B cell (primary cell): ENCODE measurements around the gene MAGEC1. TPM values are rescaled to one million over a fixed set of nuclear protein-coding genes. Genes with fewer than 3 reads are reported as not detected.

ENCODE experiments used
- ATAC-seq: fragments of 200-7000 bp; cut with Tn5 transposase; one replicate; pipeline ENCODE4 v1.10.0; 2021; ENCODE audit warnings: low read depth, mild to moderate bottlenecking, moderate number of reproducible peaks, moderate library complexity
- CTCF ChIA-PET: fragments of 350-600 bp; sonication (Branson Sonifier 250); formaldehyde crosslinking; loops from one replicate; lab custom pipeline; 2021; ENCODE audit warnings: antibody characterized with exemption, inconsistent platforms; lab: Charles Lee
- POLR2A ChIA-PET: fragments of 350-600 bp; sonication (Branson Sonifier 250); formaldehyde crosslinking; loops from one replicate; lab custom pipeline; 2021; ENCODE audit warnings: antibody characterized with exemption; lab: Charles Lee
- DNase-seq: peaks from one replicate; pipeline ENCODE4 v3.0.0; 2013
- H2AFZ ChIP-seq: 2 replicates; pipeline ENCODE4 v1.6.1; 2012; ENCODE audit warnings: mild to moderate bottlenecking, low read depth, low read length; ENCODE audit not compliant: insufficient read depth, poor library complexity, severe bottlenecking
- H3K27ac ChIP-seq, 2 donors: 1 replicate in 1 of 2; 2 replicates in 1 of 2; pipeline ENCODE4 v1.5.1; 2012 to 2013; ENCODE audit warnings: low read length in 2 of 2, mild to moderate bottlenecking in 2 of 2, moderate library complexity in 1 of 2
- H3K27me3 ChIP-seq, 4 experiments: fragments of 200-600 bp in 1 of 4; sonication (generic) in 1 of 4; replicated peaks in 1 of 4; 1 replicate in 2 of 4; 2 replicates in 2 of 4; pipeline versions ENCODE4 v1.6.1 to v1.7.0; 2013 to 2016; ENCODE audit warnings: low read length in 3 of 4, mild to moderate bottlenecking in 2 of 4, mixed read lengths in 1 of 4, moderate library complexity in 1 of 4; ENCODE audit not compliant: insufficient read depth in 4 of 4, control insufficient read depth in 3 of 4; ENCODE audit errors: control extremely low read depth in 1 of 4
- H3K36me3 ChIP-seq, 2 experiments: replicated peaks in 1 of 2; 1 replicate in 1 of 2; 2 replicates in 1 of 2; pipeline versions ENCODE4 v1.6.1 to v1.7.1; 2013; ENCODE audit warnings: low read length in 1 of 2; ENCODE audit not compliant: insufficient read depth in 2 of 2, control insufficient read depth in 1 of 2; ENCODE audit errors: control extremely low read depth in 1 of 2, extremely low read depth in 1 of 2
- H3K4me1 ChIP-seq, 2 donors: fragments of 200-600 bp in 1 of 2; sonication (generic) in 1 of 2; 1 replicate in 1 of 2; 2 replicates in 1 of 2; pipeline versions ENCODE4 v1.5.1 to v1.6.1; 2013 to 2017; ENCODE audit warnings: low read length in 2 of 2; ENCODE audit not compliant: control insufficient read depth in 2 of 2, insufficient read depth in 2 of 2
- H3K4me2 ChIP-seq: replicated peaks from 2 replicates; pipeline ENCODE3; 2012; ENCODE audit warnings: mild to moderate bottlenecking, low read depth, low read length; ENCODE audit not compliant: poor library complexity, severe bottlenecking
- H3K4me3 ChIP-seq, 5 experiments: fragments of 200-600 bp in 1 of 5; sonication (generic) in 1 of 5; 1 replicate in 3 of 5; 2 replicates in 2 of 5; pipeline versions ENCODE4 v1.5.1 to v1.7.0; 2011 to 2016; ENCODE audit warnings: low read length in 4 of 5, mild to moderate bottlenecking in 4 of 5, low read depth in 2 of 5, control low read depth in 1 of 5, moderate library complexity in 1 of 5; ENCODE audit not compliant: insufficient read depth in 1 of 5; ENCODE audit errors: control extremely low read depth in 1 of 5, extremely low read depth in 1 of 5
- H3K79me2 ChIP-seq: fragments of 200-600 bp; sonication (generic); one replicate; pipeline ENCODE4 v1.6.0; 2016; ENCODE audit warnings: low read length; ENCODE audit not compliant: control insufficient read depth, insufficient read depth
- H3K9ac ChIP-seq: fragments of 200-600 bp; sonication (generic); 2 replicates; pipeline ENCODE4 v1.6.1; 2017; ENCODE audit warnings: mild to moderate bottlenecking, low read length, moderate library complexity
- H3K9me3 ChIP-seq, 3 donors: one replicate each; pipeline versions ENCODE4 v1.6.1 to v1.7.1; 2013; ENCODE audit warnings: low read length in 2 of 3; ENCODE audit not compliant: control insufficient read depth in 2 of 3, insufficient read depth in 1 of 3; ENCODE audit errors: control extremely low read depth in 1 of 3
- H4K20me1 ChIP-seq: 2 replicates; pipeline ENCODE4 v1.6.0; 2012; ENCODE audit warnings: mild to moderate bottlenecking, low read length; ENCODE audit not compliant: insufficient read depth, control insufficient read depth, poor library complexity, severe bottlenecking
- H3K27ac Mint-ChIP-seq: one replicate; pipeline ENCODE4 v1.8.0; 2021; ENCODE audit warnings: mixed read lengths
- H3K27me3 Mint-ChIP-seq: one replicate; pipeline ENCODE4 v1.8.0; 2021; ENCODE audit warnings: mixed read lengths
- H3K4me1 Mint-ChIP-seq: one replicate; pipeline ENCODE4 v1.8.0; 2021; ENCODE audit warnings: mixed read lengths
- H3K4me3 Mint-ChIP-seq: one replicate; pipeline ENCODE4 v1.8.0; 2021; ENCODE audit warnings: mixed read lengths
- H3K9me3 Mint-ChIP-seq: one replicate; pipeline ENCODE4 v1.8.0; 2022; ENCODE audit warnings: mixed read lengths; ENCODE audit not compliant: insufficient read depth
- EZH2 ChIP-seq: IDR thresholded peaks from 2 replicates; pipeline ENCODE4 v1.6.1; 2012; ENCODE audit warnings: borderline replicate concordance, low read depth, mild to moderate bottlenecking, moderate library complexity, low read length; ENCODE audit not compliant: insufficient read depth, poor library complexity, severe bottlenecking
- WGBS: methylation state at CpG from one replicate; pipeline ENCODE4 v1.1.5; 2013; ENCODE audit warnings: missing lambda C conversion rate; ENCODE audit not compliant: insufficient coverage; 5-methylcytosine and 5-hydroxymethylcytosine counted together
- intact Hi-C: fragments of 100-400 bp; cut with micrococcal nuclease; formaldehyde crosslinking; loops from one replicate; pipeline ENCODE4 v1.10.0; 2022
- polyA plus RNA-seq: library from polyadenylated mRNA; depleted of rRNA; stranded (reverse); fragments of >200 nt; gene quantifications from 2 replicates; pipeline ENCODE4 v1.2.3, GENCODE V29; 2012
- total RNA-seq, 2 donors: library from RNA; stranded (reverse); fragments of 120-200 nt in 1 of 2; gene quantifications; 1 replicate in 1 of 2; 2 replicates in 1 of 2; pipeline versions ENCODE4 v1.2.3 to v1.2.4, GENCODE V29; 2013 to 2022
- TF ChIP-seq, protein P1 (sequence below): fragments of 200-600 bp; IDR thresholded peaks from one replicate; pipeline ENCODE4 v1.8.0; 2022; ENCODE audit warnings: antibody characterized with exemption, mild to moderate bottlenecking

MAGEC1 gene
- total and polyA plus RNA-seq, 2 donors (not counting 1 experiment from before 2014, with no cell fraction given) = not detected

GRCh38 chrX:141947350-141947749, 43.7 kb downstream of the MAGEC1 start:
- intact Hi-C loops = no loop called here
- Histone ChIP-seq H3K9ac (no peak overlapping the region), H2AFZ (no peak overlapping the region), H3K27ac (no peak overlapping the region), H3K79me2 (no peaks in the 10 kb centered on the region), H3K4me3 (no peak overlapping the region), H3K27me3 (no peaks in the 10 kb centered on the region), H3K36me3 (no peaks in the 10 kb centered on the region), H3K4me1 (no peaks in the 10 kb centered on the region), H4K20me1 (no peaks in the 10 kb centered on the region), H3K4me2 (no peak overlapping the region), H3K9me3 (peaks cover 0 to 5% (median 0%) of the 10 kb centered on the region in 3 donors)
- ATAC-seq (no peak), DNase-seq (no peak)
- Mint-ChIP-seq H3K27me3 (no peaks in the 10 kb centered on the region), H3K9me3 (no peaks in the 10 kb centered on the region), H3K4me1 (no peaks in the 10 kb centered on the region), H3K4me3 (no peak overlapping the region), H3K27ac (no peak overlapping the region)
- POLR2A ChIA-PET = no interaction called here
- CTCF ChIA-PET = no interaction called here
- no CpG with 5 or more reads among the region's 3 CpGs for WGBS
- TF ChIP-seq, protein P1, sequence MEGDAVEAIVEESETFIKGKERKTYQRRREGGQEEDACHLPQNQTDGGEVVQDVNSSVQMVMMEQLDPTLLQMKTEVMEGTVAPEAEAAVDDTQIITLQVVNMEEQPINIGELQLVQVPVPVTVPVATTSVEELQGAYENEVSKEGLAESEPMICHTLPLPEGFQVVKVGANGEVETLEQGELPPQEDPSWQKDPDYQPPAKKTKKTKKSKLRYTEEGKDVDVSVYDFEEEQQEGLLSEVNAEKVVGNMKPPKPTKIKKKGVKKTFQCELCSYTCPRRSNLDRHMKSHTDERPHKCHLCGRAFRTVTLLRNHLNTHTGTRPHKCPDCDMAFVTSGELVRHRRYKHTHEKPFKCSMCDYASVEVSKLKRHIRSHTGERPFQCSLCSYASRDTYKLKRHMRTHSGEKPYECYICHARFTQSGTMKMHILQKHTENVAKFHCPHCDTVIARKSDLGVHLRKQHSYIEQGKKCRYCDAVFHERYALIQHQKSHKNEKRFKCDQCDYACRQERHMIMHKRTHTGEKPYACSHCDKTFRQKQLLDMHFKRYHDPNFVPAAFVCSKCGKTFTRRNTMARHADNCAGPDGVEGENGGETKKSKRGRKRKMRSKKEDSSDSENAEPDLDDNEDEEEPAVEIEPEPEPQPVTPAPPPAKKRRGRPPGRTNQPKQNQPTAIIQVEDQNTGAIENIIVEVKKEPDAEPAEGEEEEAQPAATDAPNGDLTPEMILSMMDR = no peak
- TF ChIP-seq EZH2 = no peak

DNA sequence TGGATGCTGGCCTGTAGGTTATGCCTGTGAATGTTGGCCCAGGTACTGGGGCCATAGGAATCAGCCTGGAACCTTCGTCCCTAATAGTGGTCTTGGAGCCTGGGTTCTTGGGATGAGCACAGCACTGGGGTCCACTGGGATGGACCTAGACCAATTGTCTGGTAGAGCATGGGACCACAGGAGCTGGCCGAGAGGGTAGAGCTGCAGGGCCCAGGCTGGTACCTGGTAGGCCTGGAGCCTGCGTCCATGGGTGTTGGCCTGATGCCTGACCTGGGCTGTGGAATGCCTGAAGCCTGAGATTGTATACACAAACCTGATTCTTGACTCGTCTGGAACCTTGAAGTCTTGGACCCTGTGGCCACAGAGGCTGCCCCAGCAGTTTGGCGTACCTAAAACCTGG, 48.9 kb downstream of the MAGEC1 start:
- H3K9ac ChIP-seq = no peak overlapping the region
- H3K27ac Mint-ChIP-seq = no peak overlapping the region
- H3K27me3 Mint-ChIP-seq = no peaks in the 10 kb centered on the region
- no peaks in the 10 kb centered on the region for H3K27me3 ChIP-seq
- DNase-seq (no peak), ATAC-seq (no peak)
- no peaks in the 10 kb centered on the region for H3K4me1 ChIP-seq
- H3K36me3 ChIP-seq = no peaks in the 10 kb centered on the region
- WGBS = 91% methylated on average over 4 of the region's 5 CpGs
- intact Hi-C loops = no loop called here
- H3K9me3 ChIP-seq = peaks cover 0 to 9% (median 0%) of the 10 kb centered on the region in 3 donors
- H3K9me3 Mint-ChIP-seq = peaks cover 2% of the 10 kb centered on the region
- POLR2A ChIA-PET = no interaction called here
- CTCF ChIA-PET = no interaction called here
- no peaks in the 10 kb centered on the region for H4K20me1 ChIP-seq
- no peak overlapping the region for H3K4me2 ChIP-seq
- no peak overlapping the region for H2AFZ ChIP-seq
- no peaks in the 10 kb centered on the region for H3K4me1 Mint-ChIP-seq
- H3K79me2 ChIP-seq = no peaks in the 10 kb centered on the region
- no peak for TF ChIP-seq EZH2
- TF ChIP-seq, protein P1 = no peak
- H3K27ac ChIP-seq = no peak overlapping the region
- H3K4me3 ChIP-seq = no peak overlapping the region
- no peak overlapping the region for H3K4me3 Mint-ChIP-seq
